PC-3 (cell line): Measurements from ENCODE around the gene ARPC4. TPM values are rescaled to one million over a fixed set of nuclear protein-coding genes. Genes with fewer than 3 reads are reported as not detected.
A peak's percentile ranks its signal among the peaks of the same experiment; 100 is the strongest.

Experiments
- ATAC-seq: fragments of 200-7000 bp; cut with Tn5 transposase; 2 replicates; pipeline ENCODE4 v1.9.1; 2020; ENCODE audit warnings: mild to moderate bottlenecking, moderate library complexity
- BruUV-seq: library from RNA; stranded (reverse); fragments of 400-500 nt; replicated peaks from 2 replicates; lab custom pipeline; 2021; lab: Mats Ljungman, UMichigan
- CTCF ChIA-PET: fragments of 300-600 bp; sonication (Branson Sonifier 250); formaldehyde crosslinking; loops from one replicate; lab custom pipeline; 2022; ENCODE audit warnings: antibody characterized with exemption; lab: Charles Lee
- POLR2A ChIA-PET: fragments of 300-600 bp; sonication (Branson Sonifier 250); formaldehyde crosslinking; loops from one replicate; lab custom pipeline; 2022; ENCODE audit warnings: antibody characterized with exemption; ENCODE audit not compliant: unreplicated experiment; lab: Charles Lee
- DNase-seq: peaks from one replicate; pipeline ENCODE4 v3.0.0-alpha.2; 2015
- H2AFZ ChIP-seq: fragments of 300-600 bp; sonication (generic); 2 replicates; pipeline ENCODE4 v1.6.0; 2016; ENCODE audit warnings: antibody characterized with exemption, low read length
- H3F3A ChIP-seq: fragments of 300-600 bp; sonication (generic); one replicate; pipeline ENCODE4 v1.6.0; 2017; ENCODE audit warnings: antibody characterized with exemption, low read length, control low read depth, mild to moderate bottlenecking; ENCODE audit not compliant: unreplicated experiment
- H3K27ac ChIP-seq: fragments of 300-600 bp; sonication (generic); 2 replicates; pipeline ENCODE4 v1.5.1; 2016; ENCODE audit warnings: mild to moderate bottlenecking, low read length
- H3K27me3 ChIP-seq: fragments of 300-600 bp; sonication (generic); 2 replicates; pipeline ENCODE4 v1.6.1; 2016; ENCODE audit warnings: low read length, mixed read lengths
- H3K36me3 ChIP-seq: fragments of 300-600 bp; sonication (generic); 2 replicates; pipeline ENCODE4 v1.6.1; 2016; ENCODE audit warnings: low read depth, mixed run types, low read length, mixed read lengths
- H3K4me1 ChIP-seq: fragments of 300-600 bp; sonication (generic); 2 replicates; pipeline ENCODE4 v1.5.1; 2016; ENCODE audit warnings: low read length; ENCODE audit not compliant: insufficient read depth
- H3K4me2 ChIP-seq: fragments of 300-600 bp; sonication (generic); 2 replicates; pipeline ENCODE4 v1.6.0; 2016; ENCODE audit warnings: low read length
- H3K4me3 ChIP-seq: fragments of 300-600 bp; sonication (generic); 2 replicates; pipeline ENCODE4 v1.5.1; 2016; ENCODE audit warnings: mild to moderate bottlenecking, low read length, mixed read lengths
- H3K79me2 ChIP-seq: fragments of 300-600 bp; sonication (generic); 2 replicates; pipeline ENCODE4 v1.6.1; 2017; ENCODE audit warnings: low read length, mixed read lengths
- H3K9ac ChIP-seq: fragments of 300-600 bp; sonication (generic); 2 replicates; pipeline ENCODE4 v1.6.0; 2016; ENCODE audit warnings: mild to moderate bottlenecking, low read length
- H3K9me2 ChIP-seq: fragments of 300-600 bp; sonication (generic); replicated peaks from 2 replicates; pipeline ENCODE4 v1.6.1; 2016; ENCODE audit warnings: mixed run types, low read length, mixed read lengths
- H3K9me3 ChIP-seq: fragments of 300-600 bp; sonication (generic); 2 replicates; pipeline ENCODE4 v1.6.1; 2016; ENCODE audit warnings: low read length, mixed read lengths
- H4K20me1 ChIP-seq: fragments of 300-600 bp; sonication (generic); 2 replicates; pipeline ENCODE4 v1.6.1; 2016; ENCODE audit warnings: low read length, mixed read lengths
- CTCF ChIP-seq: fragments of 300-600 bp; sonication (generic); conservative IDR thresholded peaks from 2 replicates; pipeline ENCODE4 v1.5.1; 2017; ENCODE audit warnings: antibody characterized with exemption, low read depth, mild to moderate bottlenecking, low read length
- EZH2 ChIP-seq: fragments of 300-600 bp; sonication (generic); IDR thresholded peaks from one replicate; pipeline ENCODE4 v1.6.1; 2017; ENCODE audit warnings: antibody characterized with exemption, mild to moderate bottlenecking, low read length; ENCODE audit not compliant: unreplicated experiment
- EZH2phosphoT487 ChIP-seq: fragments of 300-600 bp; sonication (generic); IDR thresholded peaks from 2 replicates; pipeline ENCODE4 v1.6.1; 2018; ENCODE audit warnings: mild to moderate bottlenecking, antibody characterized with exemption, low read length, borderline replicate concordance
- intact Hi-C: fragments of 100-400 bp; cut with micrococcal nuclease; formaldehyde crosslinking; loops from 2 replicates; pipeline ENCODE4 v1.9.0; 2023
- total RNA-seq: library from RNA; depleted of rRNA; stranded (reverse); fragments of >200 nt; gene quantifications from 2 replicates; pipeline ENCODE4 v1.2.3, GENCODE V29; 2014

Gene ARPC4
- total RNA-seq, 1 experiment from 2014 or later: 223 TPM

- Histone ChIP-seq H3F3A (peaks cover 8% of the 10 kb centered on the region), H3K27ac (peak overlapping the region; percentile 20), H3K4me3 (peak overlapping the region; percentile 80), H3K4me2 (peak overlapping the region; percentile 99), H3K9me2 (no peaks in the 10 kb centered on the region), H3K9me3 (no peaks in the 10 kb centered on the region), H3K9ac (peak overlapping the region; percentile 55; the same call in 1 of the 2 replicates), H3K27me3 (no peaks in the 10 kb centered on the region), H3K36me3 (peaks cover 20% of the 10 kb centered on the region), H2AFZ (peak overlapping the region; percentile 88), H3K79me2 (no peaks in the 10 kb centered on the region), H3K4me1 (peaks cover 19% of the 10 kb centered on the region), H4K20me1 (no peaks in the 10 kb centered on the region)
- no peak for DNase-seq
- TSS peak; percentile 74 for BruUV-seq
- TF ChIP-seq EZH2 (no peak), EZH2phosphoT487 (no peak), CTCF (no peak)
- ChIA-PET POLR2A (interaction anchor here (1.5 kb wide), 1 partner anchor 16 kb away, joined by 6 read pairs; the partner anchor contains the start of genes ARPC4 and TADA3), CTCF (no interaction called here)
- intact Hi-C loops: loop anchor here (2.0 kb wide), 1 partner anchor 92 kb away; no protein-coding TSS in a partner anchor
- 0 out of 2 replicates have a peak, but pooled peaks have one; percentile 4 for ATAC-seq
Observed at GRCh38 chr3:9809239-9809614, 16.3 kb downstream of the ARPC4 start.

GRCh38 chr3:9809615-9810432, 16.9 kb downstream of the ARPC4 start, which contains the start of gene TTLL3:
Gene TTLL3, plus strand, starts transcription at chr3:9810262. Its CDS starts 400 bp downstream, at chr3:9810662.
- H3K4me3 ChIP-seq: peak within 1 kb of the TSS; percentile 80
- ChIA-PET CTCF (no interaction called here), POLR2A (no interaction called here)
- H3K4me2 ChIP-seq: peak within 1 kb of the TSS; percentile 99
- no peaks in the 10 kb centered on the region for H3K9me2 ChIP-seq
- H3F3A ChIP-seq: peaks cover 8% of the 10 kb centered on the region
- TF ChIP-seq EZH2: no peak
- TF ChIP-seq CTCF: no peak
- TF ChIP-seq EZH2phosphoT487: no peak
- peaks cover 19% of the 10 kb centered on the region for H3K4me1 ChIP-seq
- H2AFZ ChIP-seq: peak within 1 kb of the TSS; percentile 88
- H3K27ac ChIP-seq: peak within 1 kb of the TSS; percentile 20
- ATAC-seq: peak; percentile 80
- H3K79me2 ChIP-seq: no peaks in the 10 kb centered on the region
- BruUV-seq: no TSS peak
- intact Hi-C loops: loop anchor here (2.0 kb wide), 1 partner anchor 93 kb away; no protein-coding TSS in a partner anchor
- H3K36me3 ChIP-seq: peaks cover 14% of the 10 kb centered on the region; the same call in 1 of the 2 replicates
- H4K20me1 ChIP-seq: no peaks in the 10 kb centered on the region
- peak within 1 kb of the TSS; percentile 55 for H3K9ac ChIP-seq
- H3K9me3 ChIP-seq: no peaks in the 10 kb centered on the region
- H3K27me3 ChIP-seq: no peaks in the 10 kb centered on the region
- peak; percentile 60 for DNase-seq

- Histone ChIP-seq H3K79me2 (no peaks in the 10 kb centered on the region), H3K4me3 (peak overlapping the region; percentile 80), H3K9me3 (no peaks in the 10 kb centered on the region), H3K27ac (no peak overlapping the region), H3F3A (peaks cover 8% of the 10 kb centered on the region), H2AFZ (peak overlapping the region; percentile 88), H3K4me2 (peak overlapping the region; percentile 99), H3K27me3 (no peaks in the 10 kb centered on the region), H3K4me1 (peaks cover 19% of the 10 kb centered on the region), H4K20me1 (no peaks in the 10 kb centered on the region), H3K36me3 (peaks cover 9% of the 10 kb centered on the region; the same call in 1 of the 2 replicates), H3K9me2 (no peaks in the 10 kb centered on the region), H3K9ac (peak overlapping the region; percentile 55)
- BruUV-seq: no TSS peak
- DNase-seq: no peak
- peak; percentile 3 for ATAC-seq
- TF ChIP-seq CTCF (no peak), EZH2phosphoT487 (no peak), EZH2 (no peak)
- intact Hi-C loops: no loop called here
- ChIA-PET CTCF (no interaction called here), POLR2A (no interaction called here)
Observed at GRCh38 chr3:9810433-9810770, 17.5 kb downstream of the ARPC4 start.
